GM18868 (cell line): ENCODE data around the gene IRAG1.

Experiments used
- ATAC-seq: cut with Tn5 transposase; IDR thresholded peaks from one replicate; pipeline ENCODE4 v1.9.1; 2021; ENCODE audit warnings: mild to moderate bottlenecking, moderate library complexity; ENCODE audit not compliant: unreplicated experiment

The IRAG1 gene

GRCh38 chr11:10646681-10647355 lies 46.7 kb downstream of the IRAG1 start:
- no peak for ATAC-seq

DNA sequence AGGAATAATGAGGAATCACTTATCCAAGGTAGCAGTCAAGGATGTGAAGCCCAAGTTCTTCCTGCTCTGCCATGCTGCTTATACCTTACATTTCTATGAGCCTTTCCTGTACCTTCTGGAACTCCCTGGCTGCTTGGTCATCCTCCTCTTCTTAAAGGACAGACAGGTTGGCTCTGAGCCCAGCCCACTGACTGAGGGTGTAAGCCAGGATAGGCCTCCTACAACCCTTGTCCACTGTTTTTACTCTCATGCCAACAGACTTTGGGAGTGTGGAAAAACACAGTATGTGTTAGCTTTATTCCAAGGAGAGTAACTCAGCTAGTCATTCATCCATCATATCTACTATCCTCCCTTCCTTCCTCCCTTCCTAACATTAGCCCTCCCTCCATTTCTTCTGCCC lies 47.5 kb downstream of the IRAG1 start:
- no peak for ATAC-seq

GRCh38 chr11:10645212-10645795 lies 48.3 kb downstream of the IRAG1 start:
- no peak for ATAC-seq
